GM23248 (cell line): ENCODE results near the gene CAMK1.

ENCODE experiments used
- EZH2 ChIP-seq: fragments of 200-600 bp; sonication (generic); IDR thresholded peaks from 2 replicates; pipeline ENCODE4 v1.6.1; 2018; ENCODE audit warnings: antibody characterized with exemption, mild to moderate bottlenecking; ENCODE audit not compliant: insufficient read depth, poor library complexity, severe bottlenecking
- EZH2phosphoT487 ChIP-seq: fragments of 200-600 bp; sonication (generic); IDR thresholded peaks from 2 replicates; pipeline ENCODE4 v1.6.1; 2018; ENCODE audit warnings: antibody characterized with exemption, moderate library complexity, mild to moderate bottlenecking, low read depth; ENCODE audit not compliant: insufficient read depth

DNA sequence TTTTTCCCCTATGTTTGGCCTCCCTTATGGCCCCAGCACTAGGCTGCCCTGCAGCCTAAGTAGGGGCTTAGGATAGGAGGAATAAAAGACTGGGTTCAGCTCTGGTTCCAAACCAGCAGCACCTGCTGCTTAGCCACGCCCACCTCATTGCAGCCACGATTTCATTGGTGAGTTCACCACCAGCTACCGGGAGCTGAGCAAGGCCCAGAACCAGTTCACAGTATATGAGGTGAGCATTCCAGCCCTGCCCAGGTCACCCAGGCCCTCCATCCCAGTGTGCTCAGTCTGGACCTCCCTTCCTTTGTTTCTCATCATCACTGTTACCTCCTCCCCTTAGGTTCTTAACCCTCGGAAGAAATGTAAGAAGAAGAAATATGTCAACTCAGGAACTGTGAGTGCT, 54.6 kb downstream of the CAMK1 start:
- no peak for TF ChIP-seq EZH2phosphoT487
- TF ChIP-seq EZH2, result no peak
